ENCODE results near the gene SCYGR8. TPM values are rescaled to one million over a fixed set of nuclear protein-coding genes. Genes with fewer than 3 reads are reported as not detected.

The SCYGR8 gene
- total and polyA plus RNA-seq, 2 donors (not counting 3 experiments of a cell fraction or from before 2014, with no cell fraction given), result not detected

DNA sequence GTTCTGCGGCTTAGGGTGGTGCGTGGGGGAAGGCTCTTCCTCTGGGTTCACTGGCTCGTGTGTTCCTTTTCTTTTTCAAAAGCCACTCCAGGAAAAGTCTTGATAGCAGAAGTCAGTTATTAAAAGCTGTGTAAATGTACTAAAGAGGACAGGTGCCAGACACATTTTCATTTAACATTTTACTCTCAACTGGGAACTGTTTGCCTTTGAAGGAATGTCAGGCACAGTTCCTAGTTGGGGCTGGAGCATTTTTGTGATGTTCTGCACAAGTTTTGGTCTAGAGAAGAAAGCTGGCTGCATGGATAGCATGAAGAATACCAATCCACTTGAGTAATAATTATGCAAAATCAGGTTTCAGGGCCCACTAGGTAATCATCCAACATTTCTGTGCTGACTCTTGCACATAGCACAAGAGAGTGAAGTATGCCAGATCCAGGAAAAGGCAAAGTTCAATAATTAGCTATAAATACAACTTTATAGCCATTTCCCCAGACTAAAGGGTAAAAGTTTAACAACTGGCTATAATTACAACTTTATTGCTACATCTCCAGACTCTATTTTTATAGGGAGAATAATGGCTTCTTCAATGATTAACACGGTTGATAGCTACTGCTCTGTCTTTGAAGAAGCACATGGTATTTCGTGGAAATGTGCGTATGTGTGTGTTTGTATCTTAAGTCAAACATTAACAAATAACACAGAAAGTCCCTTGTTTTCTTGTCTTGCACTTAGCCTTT, 16.2 kb downstream of the SCYGR8 start:
- H3K27me3 ChIP-seq (ENCODE audit: control insufficient read depth in 2 of 2, insufficient read depth in 2 of 2, low read length in 2 of 2), result no peaks in the 10 kb centered on the region
- no peak overlapping the region for H3K4me2 ChIP-seq (ENCODE audit: insufficient read depth, low read length)
- dilution Hi-C loops (cut with MboI; ENCODE audit: extremely low pct_ligation_motif_present, low sequenced_read_pairs), result no loop called here
- TF ChIP-seq POLR2A (IDR thresholded peaks at IDR 0.05; ENCODE audit: low read depth, low read length) (no peak), JUN (IDR thresholded peaks at IDR 0.05; ENCODE audit: borderline replicate concordance, insufficient read depth, insufficient read length, low read depth) (no peak), MYC (IDR thresholded peaks at IDR 0.05; ENCODE audit: low read depth, low read length) (no peak), FOS (IDR thresholded peaks at IDR 0.05; ENCODE audit: borderline replicate concordance, insufficient read depth, low read length) (no peak), EZH2 (IDR thresholded peaks at IDR 0.05; ENCODE audit: borderline replicate concordance, low read depth, low read length, severe bottlenecking) (no peak), GATA2 (IDR thresholded peaks at IDR 0.05; ENCODE audit: insufficient read depth, insufficient read length, low read depth, low read length) (no peak), POLR2AphosphoS5 (IDR thresholded peaks at IDR 0.05; ENCODE audit: insufficient read depth, low read depth, low read length) (no peak)
- TF ChIP-seq, protein P1, sequence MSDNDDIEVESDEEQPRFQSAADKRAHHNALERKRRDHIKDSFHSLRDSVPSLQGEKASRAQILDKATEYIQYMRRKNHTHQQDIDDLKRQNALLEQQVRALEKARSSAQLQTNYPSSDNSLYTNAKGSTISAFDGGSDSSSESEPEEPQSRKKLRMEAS (IDR thresholded peaks at IDR 0.05; ENCODE audit: insufficient read depth, insufficient read length), result no peak
- TF ChIP-seq, protein P2, sequence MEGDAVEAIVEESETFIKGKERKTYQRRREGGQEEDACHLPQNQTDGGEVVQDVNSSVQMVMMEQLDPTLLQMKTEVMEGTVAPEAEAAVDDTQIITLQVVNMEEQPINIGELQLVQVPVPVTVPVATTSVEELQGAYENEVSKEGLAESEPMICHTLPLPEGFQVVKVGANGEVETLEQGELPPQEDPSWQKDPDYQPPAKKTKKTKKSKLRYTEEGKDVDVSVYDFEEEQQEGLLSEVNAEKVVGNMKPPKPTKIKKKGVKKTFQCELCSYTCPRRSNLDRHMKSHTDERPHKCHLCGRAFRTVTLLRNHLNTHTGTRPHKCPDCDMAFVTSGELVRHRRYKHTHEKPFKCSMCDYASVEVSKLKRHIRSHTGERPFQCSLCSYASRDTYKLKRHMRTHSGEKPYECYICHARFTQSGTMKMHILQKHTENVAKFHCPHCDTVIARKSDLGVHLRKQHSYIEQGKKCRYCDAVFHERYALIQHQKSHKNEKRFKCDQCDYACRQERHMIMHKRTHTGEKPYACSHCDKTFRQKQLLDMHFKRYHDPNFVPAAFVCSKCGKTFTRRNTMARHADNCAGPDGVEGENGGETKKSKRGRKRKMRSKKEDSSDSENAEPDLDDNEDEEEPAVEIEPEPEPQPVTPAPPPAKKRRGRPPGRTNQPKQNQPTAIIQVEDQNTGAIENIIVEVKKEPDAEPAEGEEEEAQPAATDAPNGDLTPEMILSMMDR (IDR thresholded peaks at IDR 0.05; ENCODE audit: extremely low read depth in 1 of 2, insufficient read depth in 1 of 2, low read depth in 1 of 2, low read length in 2 of 2), result no peak
- intact Hi-C loops (cut with micrococcal nuclease), result no loop called here
- H3K4me1 ChIP-seq (ENCODE audit: control insufficient read depth, extremely low read depth, insufficient read depth, low read length), result peaks cover 7% of the 10 kb centered on the region
- BruUV-seq (replicated peaks), result no TSS peak
- no peak for FAIRE-seq
- no peaks in the 10 kb centered on the region for H4K20me1 ChIP-seq (replicated peaks; ENCODE audit: control insufficient read depth, extremely low read depth, insufficient read depth, low read length)
- no peak overlapping the region for H3K27ac ChIP-seq (ENCODE audit: insufficient read depth, low read depth, low read length)
- no peaks in the 10 kb centered on the region for H3K9me3 ChIP-seq (replicated peaks; ENCODE audit: control insufficient read depth, insufficient read depth, low read length)
- H2AFZ ChIP-seq (ENCODE audit: low read depth, low read length), result no peak overlapping the region
- no peaks in the 10 kb centered on the region for H3K79me2 ChIP-seq (ENCODE audit: control insufficient read depth, insufficient read depth, low read length)
- no peaks in the 10 kb centered on the region for H3K9me1 ChIP-seq (replicated peaks; ENCODE audit: control insufficient read depth, extremely low read depth, insufficient read depth, low read length)
- H3K4me3 ChIP-seq (replicated peaks in 1 of 3; ENCODE audit: insufficient read depth in 1 of 3, low read depth in 1 of 3, low read length in 3 of 3), result no peak overlapping the region
- no peak overlapping the region for H3K9ac ChIP-seq (replicated peaks; ENCODE audit: extremely low read depth, insufficient read depth, low read length)
- H3K36me3 ChIP-seq (ENCODE audit: control insufficient read depth in 2 of 2, extremely low read depth in 1 of 2, insufficient read depth in 2 of 2, low read length in 2 of 2), result no peaks in the 10 kb centered on the region
- DNase-seq (ENCODE audit: low read depth, low spot score), result no peak
- ChIA-PET POLR2A (no interaction called here), CTCF (interaction anchor here (0.7 to 2.4 kb wide), 4 partner anchors 104 to 461 kb away, joined by 3 to 6 read pairs (median 3); no protein-coding TSS in a partner anchor)

Measured in endothelial cell of umbilical vein (primary cell).